ENCODE results near the gene ALKBH3.

GRCh38 chr11:43967661-43968060 is 87.0 kb downstream of the ALKBH3 start:
- TF ChIP-seq, protein P1, sequence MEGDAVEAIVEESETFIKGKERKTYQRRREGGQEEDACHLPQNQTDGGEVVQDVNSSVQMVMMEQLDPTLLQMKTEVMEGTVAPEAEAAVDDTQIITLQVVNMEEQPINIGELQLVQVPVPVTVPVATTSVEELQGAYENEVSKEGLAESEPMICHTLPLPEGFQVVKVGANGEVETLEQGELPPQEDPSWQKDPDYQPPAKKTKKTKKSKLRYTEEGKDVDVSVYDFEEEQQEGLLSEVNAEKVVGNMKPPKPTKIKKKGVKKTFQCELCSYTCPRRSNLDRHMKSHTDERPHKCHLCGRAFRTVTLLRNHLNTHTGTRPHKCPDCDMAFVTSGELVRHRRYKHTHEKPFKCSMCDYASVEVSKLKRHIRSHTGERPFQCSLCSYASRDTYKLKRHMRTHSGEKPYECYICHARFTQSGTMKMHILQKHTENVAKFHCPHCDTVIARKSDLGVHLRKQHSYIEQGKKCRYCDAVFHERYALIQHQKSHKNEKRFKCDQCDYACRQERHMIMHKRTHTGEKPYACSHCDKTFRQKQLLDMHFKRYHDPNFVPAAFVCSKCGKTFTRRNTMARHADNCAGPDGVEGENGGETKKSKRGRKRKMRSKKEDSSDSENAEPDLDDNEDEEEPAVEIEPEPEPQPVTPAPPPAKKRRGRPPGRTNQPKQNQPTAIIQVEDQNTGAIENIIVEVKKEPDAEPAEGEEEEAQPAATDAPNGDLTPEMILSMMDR (IDR thresholded peaks at IDR 0.05; ENCODE audit: poor library complexity) = no peak
- no peak for TF ChIP-seq EZH2phosphoT487 (IDR thresholded peaks at IDR 0.05; ENCODE audit: low read depth, severe bottlenecking, unreplicated experiment)
